B cell (primary cell): Measurements from ENCODE around the gene TMOD2. TPM values are rescaled to one million over a fixed set of nuclear protein-coding genes. Genes with fewer than 3 reads are reported as not detected.

ENCODE experiments used
- ATAC-seq: fragments of 200-7000 bp; cut with Tn5 transposase; one replicate; pipeline ENCODE4 v1.10.0; 2021; ENCODE audit warnings: low read depth, mild to moderate bottlenecking, moderate number of reproducible peaks, moderate library complexity
- CTCF ChIA-PET: fragments of 350-600 bp; sonication (Branson Sonifier 250); formaldehyde crosslinking; loops from one replicate; lab custom pipeline; 2021; ENCODE audit warnings: antibody characterized with exemption, inconsistent platforms; lab: Charles Lee
- POLR2A ChIA-PET: fragments of 350-600 bp; sonication (Branson Sonifier 250); formaldehyde crosslinking; loops from one replicate; lab custom pipeline; 2021; ENCODE audit warnings: antibody characterized with exemption; lab: Charles Lee
- DNase-seq: peaks from one replicate; pipeline ENCODE4 v3.0.0; 2013
- H2AFZ ChIP-seq: 2 replicates; pipeline ENCODE4 v1.6.1; 2012; ENCODE audit warnings: mild to moderate bottlenecking, low read depth, low read length; ENCODE audit not compliant: insufficient read depth, poor library complexity, severe bottlenecking
- H3K27ac ChIP-seq, 2 donors: 1 replicate in 1 of 2; 2 replicates in 1 of 2; pipeline ENCODE4 v1.5.1; 2012 to 2013; ENCODE audit warnings: low read length in 2 of 2, mild to moderate bottlenecking in 2 of 2, moderate library complexity in 1 of 2
- H3K27me3 ChIP-seq, 4 experiments: fragments of 200-600 bp in 1 of 4; sonication (generic) in 1 of 4; replicated peaks in 1 of 4; 1 replicate in 2 of 4; 2 replicates in 2 of 4; pipeline versions ENCODE4 v1.6.1 to v1.7.0; 2013 to 2016; ENCODE audit warnings: low read length in 3 of 4, mild to moderate bottlenecking in 2 of 4, mixed read lengths in 1 of 4, moderate library complexity in 1 of 4; ENCODE audit not compliant: insufficient read depth in 4 of 4, control insufficient read depth in 3 of 4; ENCODE audit errors: control extremely low read depth in 1 of 4
- H3K36me3 ChIP-seq, 2 experiments: replicated peaks in 1 of 2; 1 replicate in 1 of 2; 2 replicates in 1 of 2; pipeline versions ENCODE4 v1.6.1 to v1.7.1; 2013; ENCODE audit warnings: low read length in 1 of 2; ENCODE audit not compliant: insufficient read depth in 2 of 2, control insufficient read depth in 1 of 2; ENCODE audit errors: control extremely low read depth in 1 of 2, extremely low read depth in 1 of 2
- H3K4me1 ChIP-seq, 2 donors: fragments of 200-600 bp in 1 of 2; sonication (generic) in 1 of 2; 1 replicate in 1 of 2; 2 replicates in 1 of 2; pipeline versions ENCODE4 v1.5.1 to v1.6.1; 2013 to 2017; ENCODE audit warnings: low read length in 2 of 2; ENCODE audit not compliant: control insufficient read depth in 2 of 2, insufficient read depth in 2 of 2
- H3K4me2 ChIP-seq: replicated peaks from 2 replicates; pipeline ENCODE3; 2012; ENCODE audit warnings: mild to moderate bottlenecking, low read depth, low read length; ENCODE audit not compliant: poor library complexity, severe bottlenecking
- H3K4me3 ChIP-seq, 5 experiments: fragments of 200-600 bp in 1 of 5; sonication (generic) in 1 of 5; 1 replicate in 3 of 5; 2 replicates in 2 of 5; pipeline versions ENCODE4 v1.5.1 to v1.7.0; 2011 to 2016; ENCODE audit warnings: low read length in 4 of 5, mild to moderate bottlenecking in 4 of 5, low read depth in 2 of 5, control low read depth in 1 of 5, moderate library complexity in 1 of 5; ENCODE audit not compliant: insufficient read depth in 1 of 5; ENCODE audit errors: control extremely low read depth in 1 of 5, extremely low read depth in 1 of 5
- H3K79me2 ChIP-seq: fragments of 200-600 bp; sonication (generic); one replicate; pipeline ENCODE4 v1.6.0; 2016; ENCODE audit warnings: low read length; ENCODE audit not compliant: control insufficient read depth, insufficient read depth
- H3K9ac ChIP-seq: fragments of 200-600 bp; sonication (generic); 2 replicates; pipeline ENCODE4 v1.6.1; 2017; ENCODE audit warnings: mild to moderate bottlenecking, low read length, moderate library complexity
- H3K9me3 ChIP-seq, 3 donors: one replicate each; pipeline versions ENCODE4 v1.6.1 to v1.7.1; 2013; ENCODE audit warnings: low read length in 2 of 3; ENCODE audit not compliant: control insufficient read depth in 2 of 3, insufficient read depth in 1 of 3; ENCODE audit errors: control extremely low read depth in 1 of 3
- H4K20me1 ChIP-seq: 2 replicates; pipeline ENCODE4 v1.6.0; 2012; ENCODE audit warnings: mild to moderate bottlenecking, low read length; ENCODE audit not compliant: insufficient read depth, control insufficient read depth, poor library complexity, severe bottlenecking
- H3K27ac Mint-ChIP-seq: one replicate; pipeline ENCODE4 v1.8.0; 2021; ENCODE audit warnings: mixed read lengths
- H3K27me3 Mint-ChIP-seq: one replicate; pipeline ENCODE4 v1.8.0; 2021; ENCODE audit warnings: mixed read lengths
- H3K4me1 Mint-ChIP-seq: one replicate; pipeline ENCODE4 v1.8.0; 2021; ENCODE audit warnings: mixed read lengths
- H3K4me3 Mint-ChIP-seq: one replicate; pipeline ENCODE4 v1.8.0; 2021; ENCODE audit warnings: mixed read lengths
- H3K9me3 Mint-ChIP-seq: one replicate; pipeline ENCODE4 v1.8.0; 2022; ENCODE audit warnings: mixed read lengths; ENCODE audit not compliant: insufficient read depth
- CTCF ChIP-seq: fragments of 200-600 bp; IDR thresholded peaks from one replicate; pipeline ENCODE4 v1.8.0; 2022; ENCODE audit warnings: antibody characterized with exemption, mild to moderate bottlenecking
- EZH2 ChIP-seq: IDR thresholded peaks from 2 replicates; pipeline ENCODE4 v1.6.1; 2012; ENCODE audit warnings: borderline replicate concordance, low read depth, mild to moderate bottlenecking, moderate library complexity, low read length; ENCODE audit not compliant: insufficient read depth, poor library complexity, severe bottlenecking
- WGBS: methylation state at CpG from one replicate; pipeline ENCODE4 v1.1.5; 2013; ENCODE audit warnings: missing lambda C conversion rate; ENCODE audit not compliant: insufficient coverage; 5-methylcytosine and 5-hydroxymethylcytosine counted together
- intact Hi-C: fragments of 100-400 bp; cut with micrococcal nuclease; formaldehyde crosslinking; loops from one replicate; pipeline ENCODE4 v1.10.0; 2022
- polyA plus RNA-seq: library from polyadenylated mRNA; depleted of rRNA; stranded (reverse); fragments of >200 nt; gene quantifications from 2 replicates; pipeline ENCODE4 v1.2.3, GENCODE V29; 2012
- total RNA-seq, 2 donors: library from RNA; stranded (reverse); fragments of 120-200 nt in 1 of 2; gene quantifications; 1 replicate in 1 of 2; 2 replicates in 1 of 2; pipeline versions ENCODE4 v1.2.3 to v1.2.4, GENCODE V29; 2013 to 2022

TMOD2 gene
- total and polyA plus RNA-seq, 2 donors (not counting 1 experiment from before 2014, with no cell fraction given) = 5.7 to 25.9 TPM

- ChIA-PET CTCF (interaction anchor here (1.3 to 2.8 kb wide), 4 partner anchors 16 to 103 kb away, joined by 10 to 24 read pairs (median 14); partner anchors contain the start of gene LYSMD2), POLR2A (no interaction called here)
- peaks cover 43% of the 10 kb centered on the region for H3K4me1 Mint-ChIP-seq
- DNase-seq = no peak
- H3K4me3 ChIP-seq = peak overlapping the region in 2 of 5 experiments; percentile 32 to 69
- H3K27ac Mint-ChIP-seq = no peak overlapping the region
- WGBS = 75% methylated on average over 2 of the region's 5 CpGs
- H3K9me3 ChIP-seq = no peaks in the 10 kb centered on the region
- H4K20me1 ChIP-seq = peaks cover 14% of the 10 kb centered on the region
- peak overlapping the region; percentile 95 for H3K4me2 ChIP-seq
- H3K79me2 ChIP-seq = peaks cover 53% of the 10 kb centered on the region
- TF ChIP-seq EZH2 (no peak), CTCF (no peak)
- no peak overlapping the region for H3K27ac ChIP-seq
- no peaks in the 10 kb centered on the region for H3K9me3 Mint-ChIP-seq
- H3K27me3 Mint-ChIP-seq = no peaks in the 10 kb centered on the region
- intact Hi-C loops = no loop called here
- H3K4me1 ChIP-seq = peaks cover 14 to 24% of the 10 kb centered on the region in 2 donors
- no peak overlapping the region for H3K9ac ChIP-seq
- ATAC-seq = no peak
- no peaks in the 10 kb centered on the region for H3K27me3 ChIP-seq
- H3K4me3 Mint-ChIP-seq = peak overlapping the region; percentile 95
- H2AFZ ChIP-seq = no peak overlapping the region
- no peaks in the 10 kb centered on the region for H3K36me3 ChIP-seq
Observed at GRCh38 chr15:51752888-51753287, 1.5 kb downstream of the TMOD2 start.

GRCh38 chr15:51754267-51754666, 2.9 kb downstream of the TMOD2 start:
- no peak for TF ChIP-seq CTCF
- no peak for TF ChIP-seq EZH2
- no peak overlapping the region for H3K4me2 ChIP-seq
- no peak overlapping the region for H2AFZ ChIP-seq
- WGBS = no CpG with 5 or more reads among the region's 2 CpGs
- H3K36me3 ChIP-seq = no peaks in the 10 kb centered on the region
- no peak for ATAC-seq
- peaks cover 19% of the 10 kb centered on the region for H4K20me1 ChIP-seq
- CTCF ChIA-PET = interaction anchor here (2.5 to 4.3 kb wide), 4 partner anchors 21 to 104 kb away, joined by 13 to 35 read pairs (median 20); no protein-coding TSS in a partner anchor
- intact Hi-C loops = no loop called here
- peaks cover 60% of the 10 kb centered on the region for H3K79me2 ChIP-seq
- no peaks in the 10 kb centered on the region for H3K27me3 ChIP-seq
- no peak overlapping the region for H3K27ac ChIP-seq
- Mint-ChIP-seq H3K27me3 (no peaks in the 10 kb centered on the region), H3K27ac (no peak overlapping the region), H3K4me1 (peaks cover 38% of the 10 kb centered on the region), H3K9me3 (no peaks in the 10 kb centered on the region), H3K4me3 (peak overlapping the region; percentile 12)
- H3K9me3 ChIP-seq = no peaks in the 10 kb centered on the region
- H3K4me3 ChIP-seq = no peak overlapping the region
- DNase-seq = no peak
- peaks cover 14 to 24% of the 10 kb centered on the region in 2 donors for H3K4me1 ChIP-seq
- no peak overlapping the region for H3K9ac ChIP-seq
- POLR2A ChIA-PET = no interaction called here
